Upper lobe of left lung (tissue), 6 donors: ENCODE data around the gene ACTL6B. TPM values are rescaled to one million over a fixed set of nuclear protein-coding genes. Genes with fewer than 3 reads are reported as not detected.

Experiments
- ATAC-seq, 2 donors: fragments of 200-7000 bp; cut with Tn5 transposase; one replicate each; pipeline ENCODE4 v1.9.1; 2022; ENCODE audit warnings: mild to moderate bottlenecking in 2 of 2, moderate library complexity in 2 of 2; ENCODE audit not compliant: low FRiP score in 2 of 2
- DNase-seq, 2 donors: peaks; one replicate each; pipeline ENCODE4 v3.0.0-alpha.2; 2019 to 2020
- H3K27ac ChIP-seq, 4 donors: fragments of 200-600 bp; sonication (generic); one replicate each; pipeline ENCODE4 v1.5.1; 2016 to 2019
- H3K27me3 ChIP-seq, 4 donors: fragments of 200-600 bp; sonication (generic); one replicate each; pipeline ENCODE4 v1.5.1; 2017 to 2019
- H3K36me3 ChIP-seq, 4 donors: fragments of 200-600 bp; sonication (generic); one replicate each; pipeline ENCODE4 v1.5.1; 2016 to 2019
- H3K4me1 ChIP-seq, 4 donors: fragments of 200-600 bp; sonication (generic); one replicate each; pipeline ENCODE4 v1.5.1; 2018 to 2019
- H3K4me3 ChIP-seq, 4 donors: fragments of 200-600 bp; sonication (generic); one replicate each; pipeline ENCODE4 v1.5.1; 2017 to 2019; ENCODE audit warnings: mild to moderate bottlenecking in 2 of 4, moderate library complexity in 1 of 4
- H3K9me3 ChIP-seq, 4 donors: fragments of 200-600 bp; sonication (generic); one replicate each; pipeline ENCODE4 v1.5.1; 2018 to 2019
- EP300 ChIP-seq, 4 donors: sonication (generic); formaldehyde crosslinking; IDR thresholded peaks; one replicate each; pipeline ENCODE4 v1.5.1; 2017; ENCODE audit warnings: antibody characterized with exemption in 4 of 4, control low read depth in 2 of 4
- POLR2A ChIP-seq, 4 donors: fragments of 450-650 bp; IDR thresholded peaks; one replicate each; pipeline ENCODE4 v1.5.1; 2016 to 2017; ENCODE audit warnings: antibody characterized with exemption in 4 of 4, mild to moderate bottlenecking in 2 of 4
- POLR2AphosphoS5 ChIP-seq, 2 donors: sonication (generic); formaldehyde crosslinking; IDR thresholded peaks; one replicate each; pipeline ENCODE4 v1.5.1; 2017; ENCODE audit warnings: antibody characterized with exemption in 2 of 2
- WGBS, 2 donors: methylation state at CpG; one replicate each; pipeline ENCODE4 v1.1.5; 2017 to 2018; 5-methylcytosine and 5-hydroxymethylcytosine counted together
- total RNA-seq, 6 donors: library from RNA; depleted of rRNA in 4 of 6; stranded (reverse); fragments of >200 nt in 4 of 6; gene quantifications; one replicate each; pipeline versions ENCODE4 v1.1.0 to v1.2.1, GENCODE V29; 2016 to 2021
- TF ChIP-seq, protein P1 (sequence below), 6 experiments: fragments of 450-650 bp in 4 of 6; fragments of 200-600 bp in 2 of 6; sonication (generic) in 2 of 6; IDR thresholded peaks; one replicate each; pipeline ENCODE4 v1.5.1; 2016 to 2019; ENCODE audit warnings: antibody characterized with exemption in 6 of 6
- donor health status: DM: no; HTN: no; CAD: no; lungs with moderate emphysema.
- donor health status: DM: no; HTN: yes; CAD: no; lungs with severe emphysema.

Gene ACTL6B
- total RNA-seq, 6 donors from 2014 or later: not detected

DNA sequence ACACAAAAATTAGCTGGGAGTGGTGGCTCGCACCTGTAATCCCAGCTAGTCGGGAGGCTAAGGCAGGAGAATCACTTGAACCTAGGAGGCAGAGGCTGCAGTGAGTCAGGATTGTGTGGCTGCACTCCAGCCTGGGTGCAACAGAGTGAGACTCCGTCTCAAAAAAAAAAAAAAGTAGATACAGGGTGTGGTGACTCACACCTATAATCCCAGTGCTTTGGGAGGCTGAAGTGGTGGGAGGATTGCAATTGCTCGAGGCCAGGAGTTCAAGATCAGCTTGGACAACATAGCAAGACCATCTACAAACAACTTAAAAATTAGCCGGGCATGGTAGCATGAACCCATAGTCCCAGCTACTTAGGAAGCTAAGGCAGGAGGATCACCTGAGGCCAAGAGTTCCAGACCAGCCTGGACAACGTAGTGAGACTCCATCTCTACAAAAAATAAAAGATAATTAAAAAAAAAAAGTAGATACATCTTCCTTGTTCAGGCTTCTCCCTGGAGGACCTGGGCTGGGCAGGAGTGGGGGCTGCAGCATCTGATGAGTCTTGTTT is 41.9 kb downstream of the ACTL6B start:
- peaks cover 8 to 17% (median 10%) of the 10 kb centered on the region in 4 donors for H3K4me1 ChIP-seq
- ATAC-seq: no peak
- no peak overlapping the region for H3K4me3 ChIP-seq
- no peaks in the 10 kb centered on the region for H3K9me3 ChIP-seq
- H3K27ac ChIP-seq: no peak overlapping the region
- WGBS, 2 donors: 86 to 89% methylated on average over 6 of the region's 6 CpGs
- no peak for TF ChIP-seq EP300 (IDR thresholded peaks at IDR 0.05)
- no peak for TF ChIP-seq POLR2AphosphoS5 (IDR thresholded peaks at IDR 0.05)
- no peak for TF ChIP-seq POLR2A (IDR thresholded peaks at IDR 0.05)
- TF ChIP-seq, protein P1, sequence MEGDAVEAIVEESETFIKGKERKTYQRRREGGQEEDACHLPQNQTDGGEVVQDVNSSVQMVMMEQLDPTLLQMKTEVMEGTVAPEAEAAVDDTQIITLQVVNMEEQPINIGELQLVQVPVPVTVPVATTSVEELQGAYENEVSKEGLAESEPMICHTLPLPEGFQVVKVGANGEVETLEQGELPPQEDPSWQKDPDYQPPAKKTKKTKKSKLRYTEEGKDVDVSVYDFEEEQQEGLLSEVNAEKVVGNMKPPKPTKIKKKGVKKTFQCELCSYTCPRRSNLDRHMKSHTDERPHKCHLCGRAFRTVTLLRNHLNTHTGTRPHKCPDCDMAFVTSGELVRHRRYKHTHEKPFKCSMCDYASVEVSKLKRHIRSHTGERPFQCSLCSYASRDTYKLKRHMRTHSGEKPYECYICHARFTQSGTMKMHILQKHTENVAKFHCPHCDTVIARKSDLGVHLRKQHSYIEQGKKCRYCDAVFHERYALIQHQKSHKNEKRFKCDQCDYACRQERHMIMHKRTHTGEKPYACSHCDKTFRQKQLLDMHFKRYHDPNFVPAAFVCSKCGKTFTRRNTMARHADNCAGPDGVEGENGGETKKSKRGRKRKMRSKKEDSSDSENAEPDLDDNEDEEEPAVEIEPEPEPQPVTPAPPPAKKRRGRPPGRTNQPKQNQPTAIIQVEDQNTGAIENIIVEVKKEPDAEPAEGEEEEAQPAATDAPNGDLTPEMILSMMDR (IDR thresholded peaks at IDR 0.05): no peak
- H3K27me3 ChIP-seq: no peaks in the 10 kb centered on the region
- peaks cover 0 to 6% (median 3%) of the 10 kb centered on the region in 4 donors for H3K36me3 ChIP-seq
- DNase-seq: no peak

DNA sequence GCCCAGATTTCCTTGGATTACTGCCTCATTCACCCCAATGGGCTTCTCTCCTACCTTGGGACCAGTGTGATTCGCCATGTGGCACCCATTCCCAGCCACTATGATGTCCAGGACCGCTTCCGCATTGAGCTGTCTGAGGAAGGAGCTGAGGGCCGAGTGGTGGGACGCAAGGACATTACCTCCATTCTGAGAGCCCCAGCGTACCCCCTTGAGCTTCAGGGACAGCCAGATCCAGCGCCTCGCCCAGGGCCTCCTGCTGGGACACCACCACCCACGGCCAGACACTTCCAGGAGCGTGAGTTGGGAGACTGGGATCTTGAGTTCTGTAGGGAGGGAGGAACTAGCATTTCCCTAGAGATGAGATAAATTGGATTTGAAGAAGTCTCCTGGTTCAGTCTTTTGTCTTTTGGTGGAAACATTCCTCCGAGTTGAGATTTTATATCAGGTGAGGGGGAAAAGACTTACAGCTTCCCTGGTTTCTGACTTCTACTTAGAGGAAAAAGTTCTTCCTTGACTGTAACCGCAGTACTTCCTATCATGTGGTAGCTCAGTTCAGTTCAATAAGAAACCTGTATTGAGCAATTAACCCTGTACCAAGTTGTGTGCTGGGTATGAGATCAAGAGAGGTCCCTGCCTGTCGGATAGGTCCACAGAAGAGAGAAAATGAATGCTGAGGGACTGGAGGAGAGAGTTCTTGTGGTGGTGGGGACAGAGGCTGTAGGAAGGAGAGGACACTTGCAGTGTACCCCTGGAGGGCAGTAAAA is 42.7 kb downstream of the ACTL6B start:
- no peak overlapping the region for H3K27ac ChIP-seq
- peaks cover 0 to 6% (median 3%) of the 10 kb centered on the region in 4 donors for H3K36me3 ChIP-seq
- peak overlapping the region in 3 of 4 donors; percentile 70 to 82 (median 81) for H3K4me3 ChIP-seq
- 82 to 86% methylated on average over 11 to 13 of the region's 13 CpGs for WGBS, 2 donors
- H3K9me3 ChIP-seq: no peaks in the 10 kb centered on the region
- DNase-seq (no peak), ATAC-seq (no peak)
- H3K27me3 ChIP-seq: no peaks in the 10 kb centered on the region
- H3K4me1 ChIP-seq: peaks cover 8 to 17% (median 10%) of the 10 kb centered on the region in 4 donors
- no peak for TF ChIP-seq EP300 (IDR thresholded peaks at IDR 0.05)
- TF ChIP-seq POLR2AphosphoS5 (IDR thresholded peaks at IDR 0.05): no peak
- TF ChIP-seq, protein P1 (IDR thresholded peaks at IDR 0.05): no peak
- no peak for TF ChIP-seq POLR2A (IDR thresholded peaks at IDR 0.05)

DNA sequence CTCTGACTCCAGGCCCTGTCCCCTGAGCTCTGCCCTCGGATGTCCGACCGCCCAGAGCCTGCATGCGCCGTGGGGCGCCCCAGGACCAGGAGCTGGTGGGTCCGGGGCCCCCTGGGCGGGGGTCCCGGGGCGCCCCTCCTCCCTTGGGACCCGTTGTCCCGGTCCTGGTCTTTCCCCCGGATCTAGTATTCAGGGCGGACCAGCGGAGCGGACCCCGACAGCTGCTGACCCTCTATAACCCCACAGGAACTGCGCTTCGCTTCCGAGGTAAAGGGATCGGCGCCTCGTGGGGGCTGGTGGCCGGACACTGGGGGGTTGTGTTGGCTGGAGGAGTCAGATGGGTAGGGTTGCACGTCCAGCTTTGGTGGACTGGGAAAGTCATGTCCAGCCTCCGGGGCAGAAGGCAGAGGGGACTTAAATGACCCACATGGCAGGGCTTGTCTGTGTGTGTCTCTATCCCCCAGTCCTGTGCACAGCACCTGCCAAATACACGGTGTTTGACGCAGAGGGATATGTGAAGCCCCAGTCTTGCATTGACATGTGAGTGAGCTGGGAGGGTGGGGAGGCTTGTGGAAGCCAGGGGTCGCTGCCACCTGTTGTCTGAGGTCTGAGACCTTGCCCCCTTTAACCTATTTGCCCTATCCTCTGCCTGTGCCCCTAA is 43.4 kb downstream of the ACTL6B start:
- peaks cover 0 to 6% (median 3%) of the 10 kb centered on the region in 4 donors for H3K36me3 ChIP-seq
- WGBS, 2 donors: 8 to 11% methylated on average over 3 to 17 of the region's 29 CpGs
- no peaks in the 10 kb centered on the region for H3K27me3 ChIP-seq
- H3K4me3 ChIP-seq: peak overlapping the region; percentile 37 to 82 (median 76)
- H3K27ac ChIP-seq: peak overlapping the region; percentile 80 to 94 (median 90)
- ATAC-seq (peak; percentile 1 to 2), DNase-seq (no peak)
- H3K9me3 ChIP-seq: no peaks in the 10 kb centered on the region
- H3K4me1 ChIP-seq: peaks cover 8 to 17% (median 10%) of the 10 kb centered on the region in 4 donors
- TF ChIP-seq POLR2A (IDR thresholded peaks at IDR 0.05) (no peak), POLR2AphosphoS5 (IDR thresholded peaks at IDR 0.05) (no peak), EP300 (IDR thresholded peaks at IDR 0.05) (no peak)
- TF ChIP-seq, protein P1 (IDR thresholded peaks at IDR 0.05): no peak

DNA sequence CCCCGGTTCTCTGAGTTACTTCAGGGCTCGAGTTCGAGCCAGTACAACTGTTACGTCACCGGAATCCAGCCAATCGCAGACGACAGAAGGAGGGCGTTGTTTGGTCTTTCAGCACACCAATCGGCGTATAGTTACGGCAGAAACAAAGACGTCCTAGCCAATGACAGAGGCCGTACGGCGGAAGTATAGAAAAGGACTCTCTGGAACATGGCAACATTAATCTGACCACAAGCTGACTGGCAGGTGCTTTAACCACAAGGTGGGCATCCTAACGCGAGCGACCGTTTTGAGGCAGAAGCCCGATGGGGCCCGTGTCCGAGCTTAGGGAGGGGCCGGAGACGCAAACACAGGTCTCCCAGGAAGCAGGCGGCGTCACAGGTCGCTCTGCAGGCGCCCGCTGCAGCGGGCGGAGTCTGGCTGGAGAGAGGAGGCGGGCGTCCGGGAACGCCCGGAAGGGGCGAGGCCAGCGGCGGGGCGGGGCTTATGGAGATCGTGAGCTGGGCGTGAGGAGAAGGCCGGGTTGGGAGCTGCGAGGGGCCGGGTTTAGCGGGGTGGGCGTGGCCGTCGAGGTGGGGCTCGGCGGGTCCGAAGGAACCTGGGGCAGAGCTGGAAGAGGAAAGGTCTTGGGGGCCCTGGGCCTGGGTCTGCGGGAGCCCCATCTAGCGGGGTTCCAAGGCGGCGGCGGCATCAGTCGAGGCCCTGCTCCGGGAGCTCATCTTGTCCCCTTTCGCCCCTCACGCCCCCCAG is 44.1 kb downstream of the ACTL6B start, which contains the start of gene MOSPD3:
Gene MOSPD3, plus strand, starts transcription at position 558 of the 747 bp plus-strand sequence. CDS start 252 bp downstream, outside the sequence.
- whole genome bisulfite sequencing, 2 donors: 0 to 1% methylated on average over 24 to 59 of the region's 61 CpGs
- Histone ChIP-seq H3K9me3 (no peaks in the 10 kb centered on the region), H3K4me3 (peak within 1 kb of the TSS; percentile 37 to 82 (median 76)), H3K27ac (peak within 1 kb of the TSS; percentile 80 to 94 (median 90)), H3K36me3 (peaks cover 0 to 6% (median 3%) of the 10 kb centered on the region in 4 donors), H3K4me1 (peaks cover 8 to 17% (median 10%) of the 10 kb centered on the region in 4 donors), H3K27me3 (no peaks in the 10 kb centered on the region)
- DNase-seq: peak; percentile 99 to 100
- TF ChIP-seq, protein P1 (IDR thresholded peaks at IDR 0.05): peak in 3 of 6 experiments; percentile 28 to 46 (median 29)
- TF ChIP-seq POLR2AphosphoS5 (IDR thresholded peaks at IDR 0.05): peak; percentile 85 to 86
- TF ChIP-seq EP300 (IDR thresholded peaks at IDR 0.05): no peak
- TF ChIP-seq POLR2A (IDR thresholded peaks at IDR 0.05): peak; percentile 48 to 93 (median 88)
- peak; percentile 98 for ATAC-seq
